DLD1 (cell line): ENCODE results near the gene C9.
"Not testable (repeated sequence)": the region's sequence is repeated elsewhere in the genome, so short reads cannot be mapped to it uniquely, and the experiment has no call there.

ENCODE experiments used
- in situ Hi-C: cut with HindIII; loops from 2 replicates; pipeline ENCODE4 v1.10.0; 2017; ENCODE audit warnings: low sequenced_read_pairs

Gene C9

GRCh38 chr5:39267186-39267585 lies 97.1 kb downstream of the C9 start:
- in situ Hi-C loops, result no loop called here

GRCh38 chr5:39266442-39266841 lies 97.9 kb downstream of the C9 start:
- in situ Hi-C loops, result no loop called here

GRCh38 chr5:39264528-39264927 lies 99.8 kb downstream of the C9 start:
- in situ Hi-C loops, result no loop called here

- in situ Hi-C loops, result no loop called here
Measured at GRCh38 chr5:39262981-39263380, 101.3 kb downstream of the C9 start.

- in situ Hi-C loops, result no loop called here
Measured at GRCh38 chr5:39260095-39260494, 104.2 kb downstream of the C9 start.

GRCh38 chr5:39257554-39257953 lies 106.7 kb downstream of the C9 start:
- in situ Hi-C loops, result no loop called here

GRCh38 chr5:39256477-39257235 lies 107.6 kb downstream of the C9 start:
- in situ Hi-C loops, result no loop called here

GRCh38 chr5:39255406-39255805 lies 108.9 kb downstream of the C9 start:
- in situ Hi-C loops, result no loop called here

GRCh38 chr5:39254671-39255070 lies 109.6 kb downstream of the C9 start:
- in situ Hi-C loops, result no loop called here

- in situ Hi-C loops, result no loop called here
Measured at GRCh38 chr5:39253196-39253595, 111.1 kb downstream of the C9 start.

GRCh38 chr5:39249564-39250274 lies 114.6 kb downstream of the C9 start:
- in situ Hi-C loops, result no loop called here

GRCh38 chr5:39249069-39249468 lies 115.2 kb downstream of the C9 start:
- in situ Hi-C loops, result no loop called here

GRCh38 chr5:39240750-39241149 lies 123.5 kb downstream of the C9 start:
- in situ Hi-C loops, result no loop called here

GRCh38 chr5:39238366-39239105 lies 125.8 kb downstream of the C9 start:
- in situ Hi-C loops, result no loop called here

GRCh38 chr5:39236718-39237117 lies 127.6 kb downstream of the C9 start:
- in situ Hi-C loops, result no loop called here

- in situ Hi-C loops, result no loop called here
Measured at GRCh38 chr5:39235648-39236047, 128.6 kb downstream of the C9 start.

GRCh38 chr5:39234494-39234893 lies 129.8 kb downstream of the C9 start:
- in situ Hi-C loops, result not testable (repeated sequence)
